RPMI7951 (cell line): ENCODE measurements around the gene IP6K3. TPM values are rescaled to one million over a fixed set of nuclear protein-coding genes. Genes with fewer than 3 reads are reported as not detected.

Experiments
- DNase-seq: peaks from one replicate; pipeline ENCODE4 v3.0.0-alpha.2; 2012; ENCODE audit warnings: low read depth
- total RNA-seq: library from RNA; depleted of rRNA; stranded (reverse); fragments of >200 nt; shearing (Covaris generic); gene quantifications from 2 replicates; pipeline ENCODE4 v1.2.3, GENCODE V29; 2014

Gene IP6K3
- total RNA-seq, 1 experiment from 2014 or later: 0.36 TPM

GRCh38 chr6:33740794-33741193 is 5.9 kb downstream of the IP6K3 start:
- DNase-seq: no peak

GRCh38 chr6:33740204-33740608 is 6.5 kb downstream of the IP6K3 start:
- peak; percentile 18 for DNase-seq

GRCh38 chr6:33739571-33739970 is 7.1 kb downstream of the IP6K3 start:
- no peak for DNase-seq

GRCh38 chr6:33738879-33739278 is 7.8 kb downstream of the IP6K3 start:
- DNase-seq: no peak

- DNase-seq: no peak
Measured at GRCh38 chr6:33738153-33738552, 8.6 kb downstream of the IP6K3 start.

GRCh38 chr6:33737267-33738026 is 9.3 kb downstream of the IP6K3 start:
- DNase-seq: no peak

- DNase-seq: no peak
Measured at GRCh38 chr6:33735216-33735615, 11.5 kb downstream of the IP6K3 start.

GRCh38 chr6:33733709-33734007 is 13.0 kb downstream of the IP6K3 start:
- no peak for DNase-seq

- no peak for DNase-seq
Measured at GRCh38 chr6:33732817-33733708, 13.6 kb downstream of the IP6K3 start.

GRCh38 chr6:33732385-33732784 is 14.3 kb downstream of the IP6K3 start:
- DNase-seq: no peak

- no peak for DNase-seq
Measured at GRCh38 chr6:33731751-33732282, 14.9 kb downstream of the IP6K3 start.

- DNase-seq: no peak
Measured at GRCh38 chr6:33731035-33731434, 15.7 kb downstream of the IP6K3 start.

- no peak for DNase-seq
Measured at GRCh38 chr6:33730611-33731010, 16.1 kb downstream of the IP6K3 start.

GRCh38 chr6:33729059-33729458 is 17.6 kb downstream of the IP6K3 start:
- no peak for DNase-seq

- no peak for DNase-seq
Measured at GRCh38 chr6:33728438-33728837, 18.3 kb downstream of the IP6K3 start.

GRCh38 chr6:33727932-33728331 is 18.8 kb downstream of the IP6K3 start:
- DNase-seq: no peak

- no peak for DNase-seq
Measured at GRCh38 chr6:33727126-33727525, 19.6 kb downstream of the IP6K3 start.

GRCh38 chr6:33726696-33727095 is 20.0 kb downstream of the IP6K3 start:
- no peak for DNase-seq

GRCh38 chr6:33725891-33726673 is 20.6 kb downstream of the IP6K3 start:
- DNase-seq: no peak

- DNase-seq: no peak
Measured at GRCh38 chr6:33725222-33725621, 21.5 kb downstream of the IP6K3 start.

- no peak for DNase-seq
Measured at GRCh38 chr6:33724102-33725023, 22.3 kb downstream of the IP6K3 start.
